ENCODE results near the gene CNOT4. TPM values are rescaled to one million over a fixed set of nuclear protein-coding genes. Genes with fewer than 3 reads are reported as not detected.

The CNOT4 gene
- total and polyA plus RNA-seq, 9 donors, result 9.1 to 38.9 (median 30.5) TPM

GRCh38 chr7:135364206-135364605, 145.7 kb downstream of the CNOT4 start:
- intact Hi-C loops (cut with DNase I), result no loop called here
- DNase-seq, result no peak
- WGBS, 3 donors, result 77 to 87% (median 85%) methylated on average over 2 of the region's 2 CpGs
- no peaks in the 10 kb centered on the region for H3K36me3 ChIP-seq
- TF ChIP-seq CTCF (IDR thresholded peaks at IDR 0.05) (no peak), POLR2A (IDR thresholded peaks at IDR 0.05) (no peak), EP300 (IDR thresholded peaks at IDR 0.05) (no peak)
- H3K27me3 ChIP-seq, result no peaks in the 10 kb centered on the region
- no peak overlapping the region for H3K4me3 ChIP-seq
- no peak overlapping the region for H3K27ac ChIP-seq
- H3K9me3 ChIP-seq, result no peaks in the 10 kb centered on the region
- no peaks in the 10 kb centered on the region for H3K4me1 ChIP-seq (ENCODE audit: insufficient read depth)

GRCh38 chr7:135362871-135363270, 147.0 kb downstream of the CNOT4 start:
- H3K4me1 ChIP-seq (ENCODE audit: insufficient read depth), result no peaks in the 10 kb centered on the region
- TF ChIP-seq CTCF (IDR thresholded peaks at IDR 0.05) (no peak), POLR2A (IDR thresholded peaks at IDR 0.05) (no peak), EP300 (IDR thresholded peaks at IDR 0.05) (no peak)
- DNase-seq, result no peak
- no peaks in the 10 kb centered on the region for H3K27me3 ChIP-seq
- no peaks in the 10 kb centered on the region for H3K9me3 ChIP-seq
- H3K36me3 ChIP-seq, result no peaks in the 10 kb centered on the region
- 71 to 75% (median 74%) methylated on average over 7 of the region's 7 CpGs for WGBS, 3 donors
- intact Hi-C loops (cut with DNase I), result no loop called here
- H3K4me3 ChIP-seq, result no peak overlapping the region
- H3K27ac ChIP-seq, result no peak overlapping the region

- Histone ChIP-seq H3K36me3 (no peaks in the 10 kb centered on the region), H3K9me3 (no peaks in the 10 kb centered on the region), H3K4me1 (ENCODE audit: insufficient read depth) (no peaks in the 10 kb centered on the region), H3K27ac (no peak overlapping the region), H3K4me3 (no peak overlapping the region), H3K27me3 (no peaks in the 10 kb centered on the region)
- no peak for TF ChIP-seq EP300 (IDR thresholded peaks at IDR 0.05)
- TF ChIP-seq CTCF (IDR thresholded peaks at IDR 0.05), result no peak
- no peak for TF ChIP-seq POLR2A (IDR thresholded peaks at IDR 0.05)
- DNase-seq, result no peak
- whole genome bisulfite sequencing, 3 donors, result 59 to 61% (median 60%) methylated on average over 5 of the region's 5 CpGs
- intact Hi-C loops (cut with DNase I), result no loop called here
Observed at GRCh38 chr7:135361788-135362187, 148.1 kb downstream of the CNOT4 start.

GRCh38 chr7:135359615-135360014, 150.3 kb downstream of the CNOT4 start:
- Histone ChIP-seq H3K27me3 (no peaks in the 10 kb centered on the region), H3K27ac (no peak overlapping the region), H3K4me3 (no peak overlapping the region), H3K9me3 (no peaks in the 10 kb centered on the region), H3K4me1 (ENCODE audit: insufficient read depth) (no peaks in the 10 kb centered on the region), H3K36me3 (no peaks in the 10 kb centered on the region)
- intact Hi-C loops (cut with DNase I), result no loop called here
- no peak for DNase-seq
- no peak for TF ChIP-seq POLR2A (IDR thresholded peaks at IDR 0.05)
- no peak for TF ChIP-seq EP300 (IDR thresholded peaks at IDR 0.05)
- no peak for TF ChIP-seq CTCF (IDR thresholded peaks at IDR 0.05)
- WGBS, 3 donors, result 50 to 54% (median 52%) methylated on average over 5 of the region's 5 CpGs
